HUDEP-2 (cell line): Measurements from ENCODE around the gene TNS1.

Experiments
- DNase-seq, 76 experiments: peaks; one replicate each; lab custom pipeline; 2025; ENCODE audit not compliant: unreplicated experiment in 76 of 76; lab: John Stamatoyannopoulos, UW

The TNS1 gene

GRCh38 chr2:217983276-217984233, 19.2 kb downstream of the TNS1 start:
- DNase-seq = no peak

DNA sequence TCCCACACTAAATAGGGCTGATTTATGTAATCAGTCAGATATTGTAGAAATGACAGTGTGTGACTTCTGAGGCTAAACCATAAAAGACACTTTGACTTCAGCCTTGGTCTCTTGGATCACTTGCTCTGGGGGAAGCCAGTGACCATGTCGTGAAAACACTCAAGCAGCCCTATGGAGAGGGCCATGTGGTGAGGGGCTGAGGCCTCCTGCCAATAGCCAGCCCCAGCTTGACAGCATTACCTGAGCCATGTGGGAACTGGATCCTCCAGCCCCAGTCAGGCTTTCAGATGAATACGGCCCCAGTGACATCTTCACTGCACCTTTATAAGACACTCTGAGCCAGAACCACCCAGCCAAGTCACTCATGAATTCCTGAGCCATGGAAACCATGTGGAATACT, 20.8 kb downstream of the TNS1 start:
- no peak for DNase-seq

DNA sequence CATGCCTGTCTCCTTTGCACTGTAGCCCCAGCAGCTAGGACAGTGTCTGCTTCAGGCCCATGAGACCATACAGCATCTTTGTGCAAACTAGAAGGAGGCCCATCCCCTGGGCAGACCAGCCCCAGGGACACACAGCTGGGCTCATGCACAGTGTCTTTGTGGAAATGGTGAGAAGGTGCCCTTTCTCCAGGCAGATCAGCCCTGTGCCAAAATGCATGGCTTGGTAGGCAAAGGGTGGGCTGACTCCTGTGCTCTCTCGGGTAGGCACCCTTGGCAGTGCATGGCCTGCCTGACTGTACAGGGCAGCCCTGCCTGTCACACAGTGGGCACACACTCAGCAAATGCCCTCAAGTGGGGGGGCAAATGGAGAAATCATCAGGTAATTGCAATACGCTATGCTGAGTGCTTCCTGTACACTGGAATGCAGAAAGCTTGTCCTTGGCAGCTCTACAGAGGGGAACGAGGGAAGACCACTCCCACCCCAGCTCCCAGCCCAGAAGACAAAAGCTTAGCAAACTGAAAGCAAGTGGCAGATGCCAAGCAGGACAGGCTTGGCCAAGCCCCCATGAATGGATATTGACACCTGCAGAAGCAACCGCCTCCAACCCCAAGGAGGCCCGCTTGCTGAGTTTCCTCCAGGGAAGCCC, 21.6 kb downstream of the TNS1 start:
- no peak for DNase-seq

GRCh38 chr2:217980591-217980990, 22.2 kb downstream of the TNS1 start:
- no peak for DNase-seq

- no peak for DNase-seq
These were observed 22.8 kb downstream of the TNS1 start for GRCh38 chr2:217980036-217980435.

DNA sequence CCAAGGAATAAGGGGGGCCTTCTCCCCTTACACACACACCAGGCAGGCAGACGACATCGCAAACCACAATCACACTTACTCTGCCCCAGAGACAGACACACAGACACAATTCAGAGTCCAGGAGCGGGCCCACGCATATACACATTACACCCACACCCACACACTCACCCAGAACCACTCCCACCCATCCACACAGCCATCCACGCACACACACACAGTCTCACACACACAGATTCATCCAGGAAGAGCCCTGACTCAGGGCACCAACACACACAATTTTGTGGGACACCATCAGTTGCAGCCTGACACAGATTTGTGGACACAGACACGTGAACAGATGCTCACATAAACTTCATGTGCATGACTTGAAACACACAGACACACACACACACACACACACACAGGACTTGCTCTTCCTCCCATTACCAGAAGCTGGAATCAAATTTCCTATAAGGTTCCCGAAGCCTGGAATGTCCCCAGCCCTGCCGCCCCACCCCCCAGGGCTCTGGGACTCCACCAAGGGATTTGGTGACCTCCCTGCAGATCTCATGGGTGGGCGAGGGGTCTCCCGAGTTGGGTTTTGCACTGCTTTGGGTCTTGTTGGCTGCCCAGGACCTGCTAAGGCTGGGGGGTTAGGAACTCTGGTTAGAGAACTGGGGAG, 23.5 kb downstream of the TNS1 start:
- DNase-seq = no peak

- no peak for DNase-seq
These were observed 24.2 kb downstream of the TNS1 start for GRCh38 chr2:217978536-217979150.

DNA sequence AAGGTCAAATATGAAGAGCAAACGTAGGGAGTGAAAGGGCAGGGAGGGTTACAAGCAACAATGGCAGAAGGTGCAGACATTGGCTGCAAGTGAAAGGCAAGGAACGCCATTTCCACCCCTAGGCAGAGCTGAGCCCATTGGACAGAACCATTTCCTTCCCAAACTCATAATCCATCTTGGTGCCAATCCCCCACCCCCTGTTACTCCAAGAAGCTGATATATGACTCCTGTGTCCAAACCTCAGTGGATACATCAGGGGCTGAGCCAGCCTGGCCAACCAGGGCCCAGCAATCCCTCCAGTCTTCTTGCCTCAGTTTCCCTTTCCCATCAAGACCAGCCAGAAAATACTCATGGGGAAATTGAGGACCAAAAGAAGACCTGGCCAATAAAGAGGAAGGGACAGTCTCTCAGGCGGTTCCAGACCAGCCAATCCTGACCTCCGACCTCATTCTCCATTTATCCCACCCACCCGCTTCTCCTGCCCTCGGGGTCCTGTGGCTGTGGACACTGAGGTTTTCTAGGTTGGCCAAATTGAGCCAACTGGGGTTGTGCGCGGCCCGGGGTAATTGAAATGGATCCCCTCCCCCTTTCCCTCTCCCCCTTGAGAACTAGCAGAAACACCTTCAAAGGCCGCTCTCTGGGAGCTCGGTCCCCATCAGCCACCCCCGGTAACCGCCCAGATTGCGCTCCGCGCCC, 24.8 kb downstream of the TNS1 start:
- no peak for DNase-seq

DNA sequence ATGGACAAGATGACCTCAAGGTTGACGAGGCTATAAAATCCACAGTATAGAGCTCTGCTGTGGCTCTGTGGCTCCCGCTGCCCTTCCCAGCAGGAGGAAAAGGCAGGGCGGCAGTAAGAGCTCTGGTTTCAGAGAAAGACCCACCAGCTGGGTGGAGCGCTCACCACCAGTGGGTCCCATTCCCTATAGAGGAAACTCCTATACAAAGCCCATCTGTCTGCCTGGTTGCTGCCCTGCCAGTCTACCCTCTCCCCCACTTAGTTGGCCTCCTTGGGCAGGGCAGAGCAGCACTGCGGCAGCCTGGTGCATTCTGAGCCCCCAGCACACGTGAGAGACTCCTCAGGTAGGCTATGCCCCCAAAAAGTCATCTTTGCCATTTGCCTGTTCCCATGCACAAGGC, 26.5 kb downstream of the TNS1 start:
- DNase-seq = no peak

- no peak for DNase-seq
These were observed 27.2 kb downstream of the TNS1 start for GRCh38 chr2:217975626-217976025.

GRCh38 chr2:217974389-217975005, 28.3 kb downstream of the TNS1 start:
- no peak for DNase-seq

- DNase-seq = no peak
These were observed 29.6 kb downstream of the TNS1 start for GRCh38 chr2:217973008-217973787.

DNA sequence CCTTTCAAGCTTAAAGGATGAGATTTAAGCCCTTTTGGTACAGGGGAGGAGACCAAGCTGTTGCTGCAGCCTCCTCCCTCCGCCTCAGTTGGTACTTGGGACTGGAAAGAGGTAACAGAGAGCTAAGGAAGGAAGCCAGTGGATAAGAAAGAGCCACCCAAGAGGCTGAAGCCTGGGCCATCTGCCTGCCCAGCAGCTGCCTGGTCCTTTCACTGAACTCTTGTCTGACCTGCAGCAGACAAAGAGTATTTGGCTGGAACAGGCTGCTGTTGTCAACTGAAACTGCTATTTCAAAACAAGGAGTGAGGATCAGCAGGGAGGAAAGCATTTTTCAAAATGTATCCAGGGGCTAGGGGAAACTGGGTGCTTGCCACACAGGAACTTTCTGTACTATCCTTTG, 30.3 kb downstream of the TNS1 start:
- DNase-seq = no peak

- DNase-seq = no peak
These were observed 30.8 kb downstream of the TNS1 start for GRCh38 chr2:217972037-217972436.

- no peak for DNase-seq
These were observed 31.6 kb downstream of the TNS1 start for GRCh38 chr2:217971166-217971565.

DNA sequence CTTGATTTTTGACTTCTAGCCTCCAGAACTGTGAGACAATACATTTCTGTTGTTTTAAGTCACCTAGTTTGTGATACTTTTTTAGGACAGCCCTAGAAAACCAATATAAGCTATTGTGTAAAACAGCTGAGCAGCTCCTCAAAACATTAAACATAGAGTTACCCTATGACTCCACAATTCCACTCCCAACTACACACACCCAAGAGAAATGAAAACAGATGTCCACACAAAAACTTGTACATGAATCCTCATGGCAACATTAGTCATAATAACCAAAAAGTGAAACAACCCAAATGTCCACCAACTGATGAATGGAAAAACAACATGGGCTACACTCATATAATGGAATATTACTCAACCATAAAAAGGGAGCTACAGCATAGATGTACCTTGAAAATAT, 32.6 kb downstream of the TNS1 start:
- DNase-seq = no peak

GRCh38 chr2:217969588-217969987, 33.2 kb downstream of the TNS1 start:
- DNase-seq = no peak

DNA sequence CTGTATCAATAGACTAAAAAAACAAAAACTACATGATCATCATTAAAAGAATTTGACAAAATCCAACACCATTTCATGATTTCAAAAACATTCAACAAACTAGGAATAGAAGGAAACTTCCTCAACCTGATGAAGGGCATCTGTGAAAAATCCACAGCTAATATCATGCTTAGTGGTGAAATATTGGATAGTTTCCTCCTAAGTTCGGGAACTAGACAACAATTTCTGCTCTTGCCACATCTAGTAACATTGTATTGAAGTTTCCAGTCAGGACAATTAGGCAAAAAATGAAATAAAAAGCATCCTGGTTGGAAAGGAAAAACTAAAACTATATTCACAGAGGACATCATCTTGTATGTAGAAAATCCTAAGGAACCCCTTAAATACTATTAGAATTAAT, 34.8 kb downstream of the TNS1 start:
- no peak for DNase-seq

GRCh38 chr2:217966423-217967070, 36.2 kb downstream of the TNS1 start:
- no peak for DNase-seq
